IMR-90 (cell line): ENCODE results near the gene ATF5. TPM values are rescaled to one million over a fixed set of nuclear protein-coding genes. Genes with fewer than 3 reads are reported as not detected.

Source experiments
- ATAC-seq: fragments of 200-7000 bp; cut with Tn5 transposase; 2 replicates; pipeline ENCODE4 v1.9.1; 2020; ENCODE audit warnings: low read depth, mild to moderate bottlenecking, moderate library complexity
- BruUV-seq: library from RNA; stranded (reverse); fragments of 400-500 nt; replicated peaks from 2 replicates; lab custom pipeline; 2021; lab: Mats Ljungman, UMichigan
- CTCF ChIA-PET: fragments of 300-600 bp; formaldehyde crosslinking; extraction: SDS; loops from one replicate; lab custom pipeline; 2021; ENCODE audit warnings: antibody characterized with exemption; lab: Yijun Ruan, JAX
- POLR2A ChIA-PET: fragments of 300-600 bp; sonication (Branson Sonifier 250); formaldehyde crosslinking; loops from one replicate; lab custom pipeline; 2022; ENCODE audit warnings: antibody characterized with exemption; ENCODE audit not compliant: unreplicated experiment; lab: Charles Lee
- DNase-seq: peaks from one replicate; pipeline ENCODE4 v3.0.0; 2013
- H2AFZ ChIP-seq: replicated peaks from 2 replicates; pipeline ENCODE3; 2013; ENCODE audit warnings: low read length, mild to moderate bottlenecking; ENCODE audit not compliant: poor library complexity
- H2AK5ac ChIP-seq: 2 replicates; pipeline ENCODE4 v1.6.1; 2013; ENCODE audit warnings: low read depth, low read length, inconsistent platforms
- H2AK9ac ChIP-seq: replicated peaks from 2 replicates; pipeline ENCODE3; 2013; ENCODE audit warnings: mild to moderate bottlenecking, low read depth, low read length, moderate library complexity; ENCODE audit not compliant: poor library complexity
- H2BK120ac ChIP-seq: 2 replicates; pipeline ENCODE4 v1.6.1; 2013; ENCODE audit warnings: low read depth, low read length, inconsistent platforms
- H2BK15ac ChIP-seq: 3 replicates; pipeline ENCODE4 v1.6.1; 2013; ENCODE audit warnings: low read depth, low read length, inconsistent platforms
- H2BK20ac ChIP-seq: 2 replicates; pipeline ENCODE4 v1.6.1; 2013; ENCODE audit warnings: low read depth, mild to moderate bottlenecking, inconsistent platforms, low read length, moderate library complexity
- H2BK5ac ChIP-seq: 2 replicates; pipeline ENCODE4 v1.6.1; 2013; ENCODE audit warnings: mild to moderate bottlenecking, low read depth, low read length, inconsistent platforms; ENCODE audit not compliant: poor library complexity, severe bottlenecking
- H3K14ac ChIP-seq: replicated peaks from 2 replicates; pipeline ENCODE4 v1.6.1; 2013; ENCODE audit warnings: low read depth, low read length, inconsistent platforms
- H3K18ac ChIP-seq: 2 replicates; pipeline ENCODE4 v1.6.1; 2013; ENCODE audit warnings: low read depth, low read length, control low read depth
- H3K23ac ChIP-seq: 2 replicates; pipeline ENCODE4 v1.6.1; 2013; ENCODE audit warnings: low read depth, low read length, inconsistent platforms
- H3K27ac ChIP-seq: 2 replicates; pipeline ENCODE4 v1.5.1; 2013; ENCODE audit warnings: mild to moderate bottlenecking, control low read depth, low read length; ENCODE audit not compliant: insufficient read depth
- H3K27me3 ChIP-seq: 2 replicates; pipeline ENCODE4 v1.6.1; 2013; ENCODE audit warnings: low read length; ENCODE audit not compliant: control insufficient read depth, insufficient read depth
- H3K36me3 ChIP-seq: 2 replicates; pipeline ENCODE4 v1.6.1; 2013; ENCODE audit warnings: low read length, mixed read lengths; ENCODE audit not compliant: control insufficient read depth, insufficient read depth
- H3K4ac ChIP-seq: 2 replicates; pipeline ENCODE4 v1.6.1; 2013; ENCODE audit warnings: low read depth, low read length, inconsistent platforms
- H3K4me1 ChIP-seq: 2 replicates; pipeline ENCODE4 v1.6.1; 2013; ENCODE audit warnings: low read length, mixed read lengths; ENCODE audit not compliant: control insufficient read depth, insufficient read depth
- H3K4me2 ChIP-seq: 2 replicates; pipeline ENCODE4 v1.6.1; 2013; ENCODE audit warnings: low read depth, mild to moderate bottlenecking, control low read depth, low read length, moderate library complexity
- H3K4me3 ChIP-seq: 2 replicates; pipeline ENCODE4 v1.5.1; 2013; ENCODE audit warnings: low read depth, mild to moderate bottlenecking, control low read depth, low read length, moderate library complexity; ENCODE audit not compliant: insufficient read depth
- H3K56ac ChIP-seq: 2 replicates; pipeline ENCODE4 v1.6.1; 2013; ENCODE audit warnings: low read length, inconsistent platforms; ENCODE audit not compliant: insufficient read depth; ENCODE audit errors: extremely low read depth
- H3K79me1 ChIP-seq, 2 experiments: 2 replicates each; pipeline ENCODE4 v1.6.1; 2013; ENCODE audit warnings: low read length in 2 of 2, inconsistent platforms in 1 of 2, low read depth in 1 of 2
- H3K9ac ChIP-seq: 2 replicates; pipeline ENCODE4 v1.6.1; 2013; ENCODE audit warnings: low read depth, low read length, control low read depth
- H3K9me1 ChIP-seq: 2 replicates; pipeline ENCODE4 v1.6.1; 2013; ENCODE audit warnings: low read length, inconsistent platforms; ENCODE audit not compliant: insufficient read depth
- H3K9me3 ChIP-seq: 2 replicates; pipeline ENCODE4 v1.6.1; 2013; ENCODE audit warnings: low read length; ENCODE audit not compliant: control insufficient read depth, insufficient read depth
- H4K20me1 ChIP-seq: 2 replicates; pipeline ENCODE4 v1.6.1; 2013; ENCODE audit warnings: low read length, inconsistent platforms; ENCODE audit not compliant: insufficient read depth
- H4K5ac ChIP-seq: 2 replicates; pipeline ENCODE4 v1.6.1; 2013; ENCODE audit warnings: mild to moderate bottlenecking, low read depth, low read length, control low read depth
- H4K8ac ChIP-seq, 2 experiments: 2 replicates each; pipeline ENCODE4 v1.6.1; 2013; ENCODE audit warnings: low read depth in 2 of 2, low read length in 2 of 2, control low read depth in 1 of 2, inconsistent platforms in 1 of 2
- H4K91ac ChIP-seq: 2 replicates; pipeline ENCODE4 v1.6.1; 2013; ENCODE audit warnings: low read depth, low read length, inconsistent platforms; ENCODE audit not compliant: insufficient read depth
- MAFK ChIP-seq: IDR thresholded peaks from 2 replicates; pipeline ENCODE4 v1.6.1; 2012; ENCODE audit warnings: low read depth, low read length, improper control_type of control experiment
- USF2 ChIP-seq: fragments of 150-350 bp; IDR thresholded peaks from 2 replicates; pipeline ENCODE4 v1.6.1; 2017; ENCODE audit warnings: mild to moderate bottlenecking, antibody characterized with exemption, low read length, low read depth
- WGBS, 2 experiments: methylation state at CpG; one replicate each; pipeline versions ENCODE4 v1.1.5 to v1.1.7; 2013; ENCODE audit warnings: missing lambda C conversion rate in 2 of 2; ENCODE audit not compliant: insufficient read length in 1 of 2; ENCODE audit errors: extremely low coverage in 2 of 2; 5-methylcytosine and 5-hydroxymethylcytosine counted together
- dilution Hi-C: fragments of 300-500 bp; cut with HindIII; formaldehyde crosslinking; loops from one replicate; pipeline ENCODE4 v1.14.3; 2018; ENCODE audit warnings: low sequenced_read_pairs; ENCODE audit not compliant: unreplicated experiment
- in situ Hi-C: fragments of 300-500 bp; cut with MboI; formaldehyde crosslinking; loops from 3 replicates; pipeline ENCODE4 v1.14.3; 2019; ENCODE audit warnings: low sequenced_read_pairs, inconsistent platforms, mixed read lengths
- intact Hi-C: fragments of 100-400 bp; cut with micrococcal nuclease; formaldehyde crosslinking; loops from 2 replicates; pipeline ENCODE4 v1.10.0; 2022
- polyA plus RNA-seq, 3 experiments: library from polyadenylated mRNA; depleted of rRNA; stranded (reverse); fragments of >200 nt; gene quantifications; 2 replicates each; pipeline ENCODE4 v1.2.3, GENCODE V29; 2012; ENCODE audit warnings: low replicate concordance in 1 of 3
- total RNA-seq: library from RNA; depleted of rRNA; stranded (reverse); fragments of >200 nt; gene quantifications from 2 replicates; pipeline ENCODE4 v1.2.3, GENCODE V29; 2012
- TF ChIP-seq, protein P1 (sequence below): fragments of 150-350 bp; IDR thresholded peaks from 2 replicates; pipeline ENCODE4 v1.6.1; 2016; ENCODE audit warnings: low read depth, mild to moderate bottlenecking, low read length, moderate library complexity, borderline replicate concordance

Gene ATF5
- total and polyA plus RNA-seq, 2 of the 4 experiments (the other 2 are of a cell fraction): 2.7 to 15.7 TPM

DNA sequence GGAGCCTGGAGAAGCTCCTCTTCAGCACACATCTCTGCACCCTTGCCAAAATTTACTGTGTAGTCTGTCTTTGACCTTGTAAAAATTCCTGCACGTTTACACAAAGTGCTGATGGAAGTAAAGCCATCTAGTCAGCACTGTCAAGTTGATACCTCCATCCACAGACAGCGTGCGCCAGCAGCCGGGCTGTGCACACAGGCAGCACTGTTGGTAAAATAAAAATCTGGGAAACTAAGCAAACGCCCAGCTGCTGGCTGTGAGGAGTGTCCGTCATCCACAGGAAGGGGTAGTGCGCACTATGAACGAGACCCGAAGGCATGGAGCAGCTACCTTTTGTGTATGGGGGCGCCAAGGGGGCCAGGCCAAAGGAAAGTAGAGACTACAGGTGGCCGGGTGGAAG, 49.3 kb downstream of the ATF5 start:
- peaks cover 20% of the 10 kb centered on the region for H3K36me3 ChIP-seq
- no peak overlapping the region for H3K56ac ChIP-seq
- H3K9me3 ChIP-seq: no peaks in the 10 kb centered on the region
- dilution Hi-C loops (no loop called here), intact Hi-C loops (no loop called here), in situ Hi-C loops (no loop called here)
- no peak overlapping the region for H2BK120ac ChIP-seq
- H3K27me3 ChIP-seq: no peaks in the 10 kb centered on the region
- DNase-seq: no peak
- no peak overlapping the region for H3K4ac ChIP-seq
- H3K4me1 ChIP-seq: no peaks in the 10 kb centered on the region
- no peak overlapping the region for H3K23ac ChIP-seq
- ChIA-PET CTCF (interaction anchor here (1.1 kb wide), 1 partner anchor 40 kb away, joined by 3 read pairs; no protein-coding TSS in a partner anchor), POLR2A (no interaction called here)
- H3K27ac ChIP-seq: no peak overlapping the region
- no TSS peak for BruUV-seq
- WGBS, 2 experiments: 84% methylated on average over 7 of the region's 11 CpGs; no CpG with 5 or more reads in 1 of the 2 experiments
- no peak overlapping the region for H2AFZ ChIP-seq
- no peak overlapping the region for H2AK9ac ChIP-seq
- H2AK5ac ChIP-seq: no peak overlapping the region
- H3K4me3 ChIP-seq: no peak overlapping the region
- no peak overlapping the region for H4K8ac ChIP-seq
- H3K79me1 ChIP-seq: no peaks in the 10 kb centered on the region; a peak in 1 of 4 replicates
- peaks cover 3% of the 10 kb centered on the region; the same call in 1 of the 2 replicates for H3K9me1 ChIP-seq
- peaks cover 5% of the 10 kb centered on the region; the same call in 1 of the 2 replicates for H4K20me1 ChIP-seq
- H2BK15ac ChIP-seq: no peak overlapping the region
- H3K9ac ChIP-seq: no peak overlapping the region
- no peak overlapping the region for H4K5ac ChIP-seq
- no peak overlapping the region for H2BK5ac ChIP-seq
- TF ChIP-seq, protein P1, sequence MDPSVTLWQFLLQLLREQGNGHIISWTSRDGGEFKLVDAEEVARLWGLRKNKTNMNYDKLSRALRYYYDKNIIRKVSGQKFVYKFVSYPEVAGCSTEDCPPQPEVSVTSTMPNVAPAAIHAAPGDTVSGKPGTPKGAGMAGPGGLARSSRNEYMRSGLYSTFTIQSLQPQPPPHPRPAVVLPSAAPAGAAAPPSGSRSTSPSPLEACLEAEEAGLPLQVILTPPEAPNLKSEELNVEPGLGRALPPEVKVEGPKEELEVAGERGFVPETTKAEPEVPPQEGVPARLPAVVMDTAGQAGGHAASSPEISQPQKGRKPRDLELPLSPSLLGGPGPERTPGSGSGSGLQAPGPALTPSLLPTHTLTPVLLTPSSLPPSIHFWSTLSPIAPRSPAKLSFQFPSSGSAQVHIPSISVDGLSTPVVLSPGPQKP: no peak
- TF ChIP-seq USF2: no peak
- no peak for TF ChIP-seq MAFK
- no peak overlapping the region for H3K18ac ChIP-seq
- ATAC-seq: no peak
- H3K14ac ChIP-seq: no peak overlapping the region
- no peak overlapping the region for H2BK20ac ChIP-seq
- no peak overlapping the region for H4K91ac ChIP-seq
- H3K4me2 ChIP-seq: no peak overlapping the region
